ENCODE results near the gene TANC2.

DNA sequence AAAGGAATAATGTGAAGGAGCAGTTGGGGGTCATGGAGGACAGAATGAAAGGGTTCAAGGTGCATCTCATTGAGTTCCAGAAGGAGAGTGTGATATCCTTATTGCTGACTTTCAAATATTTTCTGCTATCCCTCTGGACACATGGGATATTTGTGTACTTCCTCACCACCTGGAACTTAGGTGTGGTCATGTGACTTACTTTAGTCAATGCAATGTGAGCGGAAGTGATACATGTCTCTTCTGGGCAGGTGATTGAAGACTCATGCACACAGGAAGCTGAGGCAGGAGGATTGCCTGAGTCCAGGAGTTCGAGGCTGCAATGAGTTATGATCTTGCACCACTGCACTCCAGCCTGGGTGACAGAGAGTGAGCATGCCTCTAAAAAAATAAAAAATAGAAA lies 36.7 kb upstream of the TANC2 start:
- TF ChIP-seq CHD2 (IDR thresholded peaks at IDR 0.05; ENCODE audit: low read length, partially characterized antibody): no peak
- no peak for TF ChIP-seq POLR2A (IDR thresholded peaks at IDR 0.05; ENCODE audit: low read length)
- no peak for TF ChIP-seq MAZ (IDR thresholded peaks at IDR 0.05; ENCODE audit: borderline replicate concordance, low read depth, low read length)
- TF ChIP-seq, protein P1, sequence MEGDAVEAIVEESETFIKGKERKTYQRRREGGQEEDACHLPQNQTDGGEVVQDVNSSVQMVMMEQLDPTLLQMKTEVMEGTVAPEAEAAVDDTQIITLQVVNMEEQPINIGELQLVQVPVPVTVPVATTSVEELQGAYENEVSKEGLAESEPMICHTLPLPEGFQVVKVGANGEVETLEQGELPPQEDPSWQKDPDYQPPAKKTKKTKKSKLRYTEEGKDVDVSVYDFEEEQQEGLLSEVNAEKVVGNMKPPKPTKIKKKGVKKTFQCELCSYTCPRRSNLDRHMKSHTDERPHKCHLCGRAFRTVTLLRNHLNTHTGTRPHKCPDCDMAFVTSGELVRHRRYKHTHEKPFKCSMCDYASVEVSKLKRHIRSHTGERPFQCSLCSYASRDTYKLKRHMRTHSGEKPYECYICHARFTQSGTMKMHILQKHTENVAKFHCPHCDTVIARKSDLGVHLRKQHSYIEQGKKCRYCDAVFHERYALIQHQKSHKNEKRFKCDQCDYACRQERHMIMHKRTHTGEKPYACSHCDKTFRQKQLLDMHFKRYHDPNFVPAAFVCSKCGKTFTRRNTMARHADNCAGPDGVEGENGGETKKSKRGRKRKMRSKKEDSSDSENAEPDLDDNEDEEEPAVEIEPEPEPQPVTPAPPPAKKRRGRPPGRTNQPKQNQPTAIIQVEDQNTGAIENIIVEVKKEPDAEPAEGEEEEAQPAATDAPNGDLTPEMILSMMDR (IDR thresholded peaks at IDR 0.05): no peak
